ENCODE data around the gene ADORA2A. TPM values are rescaled to one million over a fixed set of nuclear protein-coding genes. Genes with fewer than 3 reads are reported as not detected.

Gene ADORA2A
- total RNA-seq, 1 donor from 2014 or later: 35.8 TPM

DNA sequence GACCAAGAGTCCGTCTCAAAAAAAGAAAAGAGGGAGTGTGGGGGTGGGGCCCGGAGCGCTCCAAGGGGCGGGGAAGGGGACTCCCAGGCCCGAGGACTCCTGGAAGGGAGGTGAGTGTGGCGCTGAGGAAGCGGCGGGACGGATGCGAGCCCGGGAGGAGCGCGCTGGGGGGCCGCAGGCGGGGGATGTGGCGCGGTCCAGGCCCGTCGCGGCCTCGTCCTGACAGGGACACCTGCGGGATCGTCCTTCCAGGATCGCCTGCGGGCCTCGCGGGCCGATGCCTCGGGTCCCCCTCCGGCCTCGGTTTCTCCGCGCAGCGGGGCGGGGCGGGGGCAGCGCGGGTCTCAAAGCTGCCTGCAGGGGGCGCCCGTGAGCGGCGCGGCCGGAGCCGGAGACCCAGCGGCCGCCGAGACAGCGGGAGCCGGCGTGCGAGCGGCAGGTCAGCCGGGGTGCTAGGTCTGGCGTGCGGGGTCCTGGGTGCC lies 3.8 kb upstream of the ADORA2A start:
- intact Hi-C loops (cut with micrococcal nuclease): loop anchor here (1.0 kb wide), 1 partner anchor 62 kb away; no protein-coding TSS in a partner anchor
- H3K27me3 Mint-ChIP-seq: no peaks in the 10 kb centered on the region
- ATAC-seq (ENCODE audit: low read depth) (peak; percentile 26), DNase-seq (peak; percentile 85)
- peaks cover 47% of the 10 kb centered on the region for H3K4me1 Mint-ChIP-seq
- CTCF ChIA-PET: interaction anchor here (0.6 to 5.2 kb wide), 11 partner anchors 10 to 100 kb away, joined by 3 to 58 read pairs (median 5); no protein-coding TSS in a partner anchor
- H3K9me3 Mint-ChIP-seq: no peaks in the 10 kb centered on the region
- TF ChIP-seq, protein P1, sequence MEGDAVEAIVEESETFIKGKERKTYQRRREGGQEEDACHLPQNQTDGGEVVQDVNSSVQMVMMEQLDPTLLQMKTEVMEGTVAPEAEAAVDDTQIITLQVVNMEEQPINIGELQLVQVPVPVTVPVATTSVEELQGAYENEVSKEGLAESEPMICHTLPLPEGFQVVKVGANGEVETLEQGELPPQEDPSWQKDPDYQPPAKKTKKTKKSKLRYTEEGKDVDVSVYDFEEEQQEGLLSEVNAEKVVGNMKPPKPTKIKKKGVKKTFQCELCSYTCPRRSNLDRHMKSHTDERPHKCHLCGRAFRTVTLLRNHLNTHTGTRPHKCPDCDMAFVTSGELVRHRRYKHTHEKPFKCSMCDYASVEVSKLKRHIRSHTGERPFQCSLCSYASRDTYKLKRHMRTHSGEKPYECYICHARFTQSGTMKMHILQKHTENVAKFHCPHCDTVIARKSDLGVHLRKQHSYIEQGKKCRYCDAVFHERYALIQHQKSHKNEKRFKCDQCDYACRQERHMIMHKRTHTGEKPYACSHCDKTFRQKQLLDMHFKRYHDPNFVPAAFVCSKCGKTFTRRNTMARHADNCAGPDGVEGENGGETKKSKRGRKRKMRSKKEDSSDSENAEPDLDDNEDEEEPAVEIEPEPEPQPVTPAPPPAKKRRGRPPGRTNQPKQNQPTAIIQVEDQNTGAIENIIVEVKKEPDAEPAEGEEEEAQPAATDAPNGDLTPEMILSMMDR (IDR thresholded peaks at IDR 0.05): peak; percentile 24
- POLR2A ChIA-PET: interaction anchor here (0.6 to 7.8 kb wide), 8 partner anchors 12 to 128 kb away, joined by 3 to 154 read pairs (median 4); no protein-coding TSS in a partner anchor
- peak overlapping the region; percentile 68 for H3K4me3 Mint-ChIP-seq
- no peaks in the 10 kb centered on the region for H3K36me3 Mint-ChIP-seq (ENCODE audit: low read depth)
- H3K27ac Mint-ChIP-seq: peak overlapping the region; percentile 24

DNA sequence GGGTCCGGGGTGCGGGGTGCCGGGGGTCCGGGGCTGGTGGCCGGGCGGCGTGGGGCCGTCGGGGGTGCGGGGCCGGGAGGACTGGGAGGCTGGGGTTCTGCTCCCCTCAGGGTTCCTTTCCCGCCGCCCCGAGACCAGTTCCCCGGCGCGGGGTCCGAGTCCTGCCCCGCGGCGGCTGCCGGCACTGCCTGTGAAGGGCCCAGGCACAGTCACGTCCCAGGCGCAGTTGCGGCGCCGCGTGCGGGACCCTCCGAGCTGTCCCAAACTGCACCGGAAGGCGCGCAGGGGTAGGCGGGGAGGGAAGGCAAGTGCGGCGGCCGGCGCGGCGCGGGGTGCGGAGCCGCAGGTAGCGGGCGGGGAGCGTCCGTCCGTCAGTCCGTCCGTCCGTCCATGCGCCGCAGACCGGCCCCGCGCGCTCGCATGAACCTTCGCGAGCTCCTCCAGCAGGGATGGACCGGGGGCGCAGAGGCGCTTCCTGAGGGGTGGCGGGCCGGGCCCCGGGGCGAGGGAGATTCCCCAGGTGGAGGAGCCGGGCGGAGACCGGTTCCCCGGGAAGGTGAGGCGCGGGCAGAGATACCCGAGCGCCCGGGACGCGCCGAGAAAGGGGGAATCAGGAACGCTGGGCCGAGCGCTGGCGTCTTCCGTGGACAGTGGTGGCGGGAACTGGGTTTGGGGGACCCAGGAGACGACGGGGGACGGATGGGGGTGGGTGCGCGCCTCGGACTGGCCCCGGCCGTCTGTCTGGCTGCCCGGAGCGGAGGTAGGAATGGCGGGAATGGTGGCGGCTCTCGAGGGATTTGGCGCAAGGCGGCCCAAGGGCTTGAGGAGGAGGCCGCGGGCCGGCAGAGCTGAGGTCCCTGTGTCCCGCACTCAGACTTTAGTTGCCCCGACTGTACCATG lies 3.1 kb upstream of the ADORA2A start:
- TF ChIP-seq, protein P1 (IDR thresholded peaks at IDR 0.05): no peak
- Mint-ChIP-seq H3K9me3 (no peaks in the 10 kb centered on the region), H3K4me1 (peaks cover 52% of the 10 kb centered on the region), H3K27ac (peak overlapping the region; percentile 41), H3K36me3 (ENCODE audit: low read depth) (no peaks in the 10 kb centered on the region), H3K4me3 (peak overlapping the region; percentile 82), H3K27me3 (no peaks in the 10 kb centered on the region)
- ATAC-seq (ENCODE audit: low read depth) (peak; percentile 15), DNase-seq (peak; percentile 59)
- ChIA-PET POLR2A (interaction anchor here (0.7 to 7.8 kb wide), 8 partner anchors 12 to 98 kb away, joined by 3 to 154 read pairs (median 4); no protein-coding TSS in a partner anchor), CTCF (interaction anchor here (0.6 to 5.2 kb wide), 12 partner anchors 9 to 99 kb away, joined by 3 to 58 read pairs (median 4); no protein-coding TSS in a partner anchor)
- intact Hi-C loops (cut with micrococcal nuclease): loop anchor here (1.0 kb wide), 1 partner anchor 10 kb away; no protein-coding TSS in a partner anchor

DNA sequence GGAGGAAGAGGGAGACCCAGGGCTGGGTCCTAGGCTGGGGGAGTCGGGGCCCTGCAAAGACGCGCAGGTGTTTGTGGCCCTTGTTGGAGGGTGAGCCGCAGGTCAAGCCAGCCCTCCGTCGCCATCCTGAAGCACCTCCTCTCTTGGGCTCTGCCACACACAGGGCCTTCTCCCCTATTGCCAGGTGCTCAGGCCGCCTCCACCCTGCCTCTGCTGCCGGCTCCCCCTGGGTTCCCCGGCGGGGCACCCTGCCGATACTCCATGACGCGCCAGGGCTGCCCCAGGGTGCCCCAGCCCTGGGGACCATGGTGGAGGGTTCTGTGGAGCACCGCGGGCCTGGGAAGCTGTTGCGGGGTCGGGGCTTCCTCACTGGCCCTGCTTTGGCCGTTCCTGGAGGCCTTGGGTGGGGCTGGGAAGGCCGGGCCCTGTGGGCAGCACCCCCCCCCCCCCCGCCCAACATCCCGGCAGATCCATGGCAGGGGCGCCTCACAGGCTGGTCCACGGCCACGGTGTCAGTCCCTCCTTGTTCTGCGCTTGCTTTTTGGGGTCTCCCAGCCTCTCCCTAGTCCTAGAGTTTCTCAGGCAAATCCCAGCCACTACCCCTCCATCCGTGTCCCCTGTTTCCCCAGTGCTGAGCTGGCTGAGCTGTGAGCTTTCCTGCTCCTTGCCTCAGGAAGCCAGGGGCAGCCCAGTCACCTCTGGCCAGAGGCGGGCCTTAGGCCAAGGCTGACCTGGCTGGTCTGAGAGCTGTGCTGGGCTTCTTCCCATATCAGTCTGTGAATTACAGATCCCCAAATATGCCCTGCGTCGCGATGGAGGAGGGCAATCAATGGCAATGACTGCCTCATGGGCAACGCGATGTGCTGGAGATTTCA lies 2.3 kb upstream of the ADORA2A start:
- ChIA-PET CTCF (interaction anchor here (0.7 to 5.2 kb wide), 11 partner anchors 10 to 104 kb away, joined by 3 to 58 read pairs (median 5); no protein-coding TSS in a partner anchor), POLR2A (interaction anchor here (0.7 to 7.8 kb wide), 7 partner anchors 11 to 130 kb away, joined by 4 to 154 read pairs (median 5); no protein-coding TSS in a partner anchor)
- intact Hi-C loops (cut with micrococcal nuclease): loop anchor here (1.0 kb wide), 1 partner anchor 9 kb away; no protein-coding TSS in a partner anchor
- Mint-ChIP-seq H3K4me1 (peaks cover 61% of the 10 kb centered on the region), H3K9me3 (no peaks in the 10 kb centered on the region), H3K36me3 (ENCODE audit: low read depth) (no peaks in the 10 kb centered on the region), H3K4me3 (peak overlapping the region; percentile 83), H3K27me3 (no peaks in the 10 kb centered on the region), H3K27ac (peak overlapping the region; percentile 89)
- DNase-seq (no peak), ATAC-seq (ENCODE audit: low read depth) (no peak)
- TF ChIP-seq, protein P1 (IDR thresholded peaks at IDR 0.05): no peak

DNA sequence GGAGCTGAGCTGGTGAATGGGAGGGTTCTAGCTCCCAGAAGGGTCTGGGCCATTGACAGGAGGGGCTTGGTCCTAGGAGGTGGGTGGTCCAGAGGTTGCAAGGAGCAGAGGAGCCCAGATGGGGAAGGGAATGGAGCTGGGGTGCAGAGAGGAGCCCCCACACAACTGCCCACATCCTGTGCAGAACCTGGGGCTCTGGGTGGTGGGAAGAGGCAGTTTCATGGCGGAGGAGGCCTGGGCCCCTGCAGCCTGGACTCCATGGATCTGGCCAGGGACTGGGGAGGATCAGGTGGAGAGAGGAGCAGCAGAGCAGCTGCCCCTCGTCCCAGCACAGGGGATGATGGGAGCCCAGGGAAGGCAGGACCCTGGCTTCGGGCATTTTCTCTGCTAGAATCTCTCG lies 963 bp upstream of the ADORA2A start:
- POLR2A ChIA-PET: interaction anchor here (0.6 to 7.8 kb wide), 6 partner anchors 9 to 129 kb away, joined by 3 to 154 read pairs (median 4); no protein-coding TSS in a partner anchor

More for the DNA sequence above, 963 bp upstream of the ADORA2A start:
- no peaks in the 10 kb centered on the region for H3K27me3 Mint-ChIP-seq
- intact Hi-C loops (cut with micrococcal nuclease): no loop called here
- no peaks in the 10 kb centered on the region for H3K9me3 Mint-ChIP-seq
- peak overlapping the region; percentile 83 for H3K4me3 Mint-ChIP-seq
- ATAC-seq (ENCODE audit: low read depth): no peak
- TF ChIP-seq, protein P1 (IDR thresholded peaks at IDR 0.05): no peak
- peak overlapping the region; percentile 89 for H3K27ac Mint-ChIP-seq
- CTCF ChIA-PET: interaction anchor here (0.8 to 4.2 kb wide), 6 partner anchors 9 to 103 kb away, joined by 3 to 15 read pairs (median 5); no protein-coding TSS in a partner anchor
- no peak for DNase-seq
- H3K4me1 Mint-ChIP-seq: peaks cover 71% of the 10 kb centered on the region
- peaks cover 3% of the 10 kb centered on the region for H3K36me3 Mint-ChIP-seq (ENCODE audit: low read depth)
